HCT116 (cell line): ENCODE data around the gene TTLL11. TPM values are rescaled to one million over a fixed set of nuclear protein-coding genes. Genes with fewer than 3 reads are reported as not detected.

Experiments used
- ATAC-seq: fragments of 200-7000 bp; cut with Tn5 transposase; 2 replicates; pipeline ENCODE4 v1.9.1; 2020; ENCODE audit warnings: mild to moderate bottlenecking, moderate library complexity
- BruUV-seq: library from RNA; stranded (reverse); fragments of 400-500 nt; replicated peaks from 2 replicates; lab custom pipeline; 2021; lab: Mats Ljungman, UMichigan
- CTCF ChIA-PET: fragments of 300-600 bp; sonication (Branson Sonifier 250); formaldehyde crosslinking; loops from one replicate; lab custom pipeline; 2021; ENCODE audit warnings: antibody characterized with exemption; lab: Charles Lee
- POLR2A ChIA-PET: fragments of 300-600, 350-600 bp; sonication (Branson Sonifier 250); formaldehyde crosslinking; loops from one replicate; lab custom pipeline; 2021; ENCODE audit warnings: antibody characterized with exemption; lab: Charles Lee
- RAD21 ChIA-PET, 2 experiments: fragments of 300-600 bp; sonication (Branson Sonifier 250); formaldehyde crosslinking; loops; one replicate each; lab custom pipeline; 2023; ENCODE audit warnings: low total read pairs in 2 of 2; ENCODE audit not compliant: uncharacterized antibody in 2 of 2, unreplicated experiment in 2 of 2, low non-redundant PET in 1 of 2; lab: Charles Lee
- DNase-seq: peaks from one replicate; pipeline ENCODE4 v3.0.0-alpha.2; 2010; ENCODE audit warnings: low read depth, low spot score
- H2AFZ ChIP-seq: fragments of 200-600 bp; shearing (Covaris generic), sonication (generic); 2 replicates; pipeline ENCODE4 v1.6.1; 2017; ENCODE audit warnings: low read depth, mixed run types, mixed read lengths, antibody characterized with exemption, low read length; ENCODE audit not compliant: poor library complexity, severe bottlenecking
- H3K27ac ChIP-seq: 2 replicates; pipeline ENCODE4 v1.5.1; 2012; ENCODE audit warnings: low read depth, low read length
- H3K27me3 ChIP-seq: fragments of 200-600 bp; sonication (generic); 2 replicates; pipeline ENCODE4 v1.6.1; 2016; ENCODE audit warnings: mixed run types, low read length, mixed read lengths; ENCODE audit not compliant: insufficient read depth
- H3K36me3 ChIP-seq, 2 experiments: fragments of 200-500 bp in 1 of 2; fragments of 200-600 bp in 1 of 2; sonication (Bioruptor generic) in 1 of 2; sonication (generic) in 1 of 2; 2 replicates each; pipeline versions ENCODE4 v1.5.1 to v1.6.1; 2014 to 2016; ENCODE audit warnings: low read length in 2 of 2, inconsistent platforms in 1 of 2, mixed read lengths in 1 of 2, mixed run types in 1 of 2; ENCODE audit not compliant: insufficient read depth in 2 of 2, control insufficient read depth in 1 of 2
- H3K4me1 ChIP-seq, 2 experiments: fragments of 200-600 bp in 1 of 2; sonication (generic) in 1 of 2; 2 replicates each; pipeline versions ENCODE4 v1.5.1 to v1.6.1; 2012 to 2017; ENCODE audit warnings: low read length in 2 of 2, inconsistent platforms in 1 of 2, mild to moderate bottlenecking in 1 of 2, mixed read lengths in 1 of 2, mixed run types in 1 of 2, moderate library complexity in 1 of 2; ENCODE audit not compliant: insufficient read depth in 2 of 2, control insufficient read depth in 1 of 2
- H3K4me2 ChIP-seq: fragments of 200-600 bp; sonication (generic); 2 replicates; pipeline ENCODE4 v1.6.1; 2017; ENCODE audit warnings: mixed run types, low read length, mixed read lengths
- H3K4me3 ChIP-seq, 2 experiments: fragments of 200-600 bp in 1 of 2; sonication (generic) in 1 of 2; replicated peaks in 1 of 2; 2 replicates each; pipeline ENCODE4 v1.5.1; 2011 to 2016; ENCODE audit warnings: low read length in 2 of 2, control low read depth in 1 of 2, low read depth in 1 of 2, mild to moderate bottlenecking in 1 of 2, mixed read lengths in 1 of 2, mixed run types in 1 of 2
- H3K79me2 ChIP-seq: fragments of 200-600 bp; sonication (generic); 2 replicates; pipeline ENCODE4 v1.6.1; 2017; ENCODE audit warnings: mild to moderate bottlenecking, mixed run types, low read length, moderate library complexity, mixed read lengths; ENCODE audit not compliant: insufficient read depth
- H3K9ac ChIP-seq: fragments of 200-600 bp; sonication (generic); 2 replicates; pipeline ENCODE4 v1.6.1; 2016; ENCODE audit warnings: low read length, mixed read lengths
- H3K9me2 ChIP-seq: fragments of 200-600 bp; sonication (generic), shearing (Covaris generic); 2 replicates; pipeline ENCODE4 v1.6.1; 2017; ENCODE audit warnings: mixed run types, mild to moderate bottlenecking, moderate library complexity; ENCODE audit not compliant: insufficient read depth
- H3K9me3 ChIP-seq, 2 experiments: fragments of 200-500 bp in 1 of 2; fragments of 200-600 bp in 1 of 2; sonication (Bioruptor generic) in 1 of 2; sonication (generic) in 1 of 2; 2 replicates each; pipeline ENCODE4 v1.6.1; 2014 to 2017; ENCODE audit warnings: low read length in 2 of 2, mixed read lengths in 2 of 2, inconsistent platforms in 1 of 2, low read depth in 1 of 2, mild to moderate bottlenecking in 1 of 2, mixed run types in 1 of 2, moderate library complexity in 1 of 2; ENCODE audit not compliant: control insufficient read depth in 1 of 2, insufficient read depth in 1 of 2
- H4K20me1 ChIP-seq: fragments of 200-600 bp; sonication (generic), shearing (Covaris generic); 2 replicates; pipeline ENCODE4 v1.6.1; 2017; ENCODE audit warnings: mixed run types, mild to moderate bottlenecking, moderate library complexity; ENCODE audit not compliant: insufficient read depth
- ELF1 ChIP-seq: IDR thresholded peaks from 2 replicates; pipeline ENCODE4 v1.6.1; 2012; ENCODE audit warnings: low read depth, borderline replicate concordance
- EZH2phosphoT487 ChIP-seq: fragments of 200-600 bp; IDR thresholded peaks from 2 replicates; pipeline ENCODE4 v1.6.1; 2018; ENCODE audit warnings: antibody characterized with exemption, borderline replicate concordance
- JUND ChIP-seq: IDR thresholded peaks from 2 replicates; pipeline ENCODE4 v1.6.1; 2012
- POLR2A ChIP-seq: IDR thresholded peaks from 2 replicates; pipeline ENCODE4 v1.7.0; 2011; ENCODE audit warnings: borderline replicate concordance; ENCODE audit not compliant: insufficient read depth, insufficient read length; ENCODE audit errors: extremely low read depth
- POLR2AphosphoS5 ChIP-seq: IDR thresholded peaks from 2 replicates; pipeline ENCODE4 v1.6.1; 2011; ENCODE audit warnings: mild to moderate bottlenecking, low read depth, low read length, moderate library complexity
- RAD21 ChIP-seq: IDR thresholded peaks from 2 replicates; pipeline ENCODE4 v1.6.1; 2012; ENCODE audit warnings: low read depth, mild to moderate bottlenecking
- SIN3A ChIP-seq: IDR thresholded peaks from 2 replicates; pipeline ENCODE4 v1.6.1; 2012; ENCODE audit warnings: low read depth
- TCF7L2 ChIP-seq: IDR thresholded peaks from 2 replicates; pipeline ENCODE4 v1.7.0; 2011; ENCODE audit warnings: borderline replicate concordance, inconsistent platforms; ENCODE audit not compliant: insufficient read depth, insufficient read length; ENCODE audit errors: extremely low read depth
- YY1 ChIP-seq: IDR thresholded peaks from 2 replicates; pipeline ENCODE4 v1.6.1; 2011; ENCODE audit warnings: low read length, low read depth, moderate library complexity, mild to moderate bottlenecking; ENCODE audit not compliant: insufficient replicate concordance; ENCODE audit errors: extremely low read depth
- ZFX ChIP-seq: fragments of 450-650 bp; IDR thresholded peaks from 2 replicates; pipeline ENCODE4 v1.6.1; 2017
- intact Hi-C: fragments of 100-400 bp; cut with micrococcal nuclease; formaldehyde crosslinking; loops from 2 replicates; pipeline ENCODE4 v1.10.0; 2022
- total RNA-seq: library from RNA; stranded (reverse); gene quantifications from one replicate; pipeline ENCODE4 v1.2.1, GENCODE V29; 2021; ENCODE audit not compliant: unreplicated experiment
- TF ChIP-seq, protein P1 (sequence below), 3 experiments: fragments of 200-600 bp in 1 of 3; sonication (generic) in 1 of 3; IDR thresholded peaks in 2 of 3; conservative IDR thresholded peaks in 1 of 3; 2 replicates each; pipeline ENCODE4 v1.5.1; 2012 to 2017; ENCODE audit warnings: low read depth in 2 of 3, low read length in 2 of 3, antibody characterized with exemption in 1 of 3, borderline replicate concordance in 1 of 3, control low read depth in 1 of 3, mild to moderate bottlenecking in 1 of 3, mixed read lengths in 1 of 3, mixed run types in 1 of 3, moderate library complexity in 1 of 3; ENCODE audit not compliant: insufficient read depth in 1 of 3
- TF ChIP-seq, protein P2 (sequence below): IDR thresholded peaks from 2 replicates; pipeline ENCODE4 v1.6.1; 2012; ENCODE audit warnings: low read depth

TTLL11 gene
- total RNA-seq, 1 experiment from 2014 or later = 2.2 TPM

DNA sequence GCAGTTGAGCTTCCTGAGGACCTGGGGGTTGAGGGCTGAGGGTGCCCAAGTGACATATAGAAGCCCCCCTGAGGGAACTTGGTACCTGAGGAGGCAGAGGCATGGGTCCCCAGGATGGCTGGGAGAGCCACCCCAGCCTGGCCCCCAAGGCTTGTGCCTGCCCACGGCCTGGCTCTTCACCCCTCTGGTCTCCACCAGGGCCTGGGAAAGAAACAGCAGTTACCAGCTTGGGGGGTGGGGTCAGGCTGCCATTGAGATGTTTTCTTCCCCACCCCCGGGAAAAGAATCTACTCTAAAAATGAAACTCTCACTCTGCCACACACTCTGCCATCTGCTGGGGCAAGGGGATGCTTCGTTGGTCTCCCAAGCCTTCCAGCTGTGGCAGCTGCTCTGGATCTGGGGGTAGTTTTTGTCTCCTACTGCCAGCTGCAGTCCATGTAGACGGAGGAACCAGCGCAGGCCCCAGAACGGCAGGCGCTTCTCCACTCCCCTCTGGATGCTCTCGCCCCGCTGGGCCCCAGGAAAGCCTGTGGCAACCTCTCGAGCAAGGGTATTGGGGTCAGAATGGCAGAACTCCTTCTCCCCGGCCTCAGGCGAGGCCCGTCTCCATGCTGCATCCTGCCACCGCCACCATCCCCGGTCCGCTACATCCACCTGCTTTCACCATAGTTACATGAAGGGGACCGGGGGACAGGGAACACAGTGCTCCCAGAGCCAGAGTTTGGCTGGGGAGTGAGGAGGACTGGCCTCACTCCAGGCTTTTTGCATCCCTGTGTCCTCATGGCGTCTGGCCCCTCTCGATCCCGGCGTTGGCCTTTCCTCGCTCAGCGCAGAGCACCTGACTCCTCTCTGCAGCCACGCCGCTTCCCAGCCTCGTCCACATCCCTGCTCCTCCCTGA, 318.1 kb downstream of the TTLL11 start:
- Histone ChIP-seq H3K4me3 (no peak overlapping the region), H3K4me1 (no peaks in the 10 kb centered on the region), H3K9ac (no peak overlapping the region), H3K27me3 (no peaks in the 10 kb centered on the region), H3K79me2 (no peaks in the 10 kb centered on the region), H4K20me1 (no peaks in the 10 kb centered on the region), H3K9me2 (no peaks in the 10 kb centered on the region), H3K27ac (no peak overlapping the region), H3K9me3 (no peaks in the 10 kb centered on the region), H3K4me2 (no peak overlapping the region), H3K36me3 (peaks cover 0 to 4% of the 10 kb centered on the region in 2 experiments; a peak in 3 of 4 replicates), H2AFZ (no peak overlapping the region)
- TF ChIP-seq, protein P1, sequence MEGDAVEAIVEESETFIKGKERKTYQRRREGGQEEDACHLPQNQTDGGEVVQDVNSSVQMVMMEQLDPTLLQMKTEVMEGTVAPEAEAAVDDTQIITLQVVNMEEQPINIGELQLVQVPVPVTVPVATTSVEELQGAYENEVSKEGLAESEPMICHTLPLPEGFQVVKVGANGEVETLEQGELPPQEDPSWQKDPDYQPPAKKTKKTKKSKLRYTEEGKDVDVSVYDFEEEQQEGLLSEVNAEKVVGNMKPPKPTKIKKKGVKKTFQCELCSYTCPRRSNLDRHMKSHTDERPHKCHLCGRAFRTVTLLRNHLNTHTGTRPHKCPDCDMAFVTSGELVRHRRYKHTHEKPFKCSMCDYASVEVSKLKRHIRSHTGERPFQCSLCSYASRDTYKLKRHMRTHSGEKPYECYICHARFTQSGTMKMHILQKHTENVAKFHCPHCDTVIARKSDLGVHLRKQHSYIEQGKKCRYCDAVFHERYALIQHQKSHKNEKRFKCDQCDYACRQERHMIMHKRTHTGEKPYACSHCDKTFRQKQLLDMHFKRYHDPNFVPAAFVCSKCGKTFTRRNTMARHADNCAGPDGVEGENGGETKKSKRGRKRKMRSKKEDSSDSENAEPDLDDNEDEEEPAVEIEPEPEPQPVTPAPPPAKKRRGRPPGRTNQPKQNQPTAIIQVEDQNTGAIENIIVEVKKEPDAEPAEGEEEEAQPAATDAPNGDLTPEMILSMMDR (IDR thresholded peaks at IDR 0.05 in 2 of 3, conservative IDR thresholded peaks at IDR 0.05 in 1 of 3; ENCODE audit: borderline replicate concordance in 1 of 3, insufficient read depth in 1 of 3, low read depth in 2 of 3, low read length in 2 of 3) = no peak
- intact Hi-C loops = no loop called here
- POLR2A ChIA-PET = no interaction called here
- RAD21 ChIA-PET = no interaction called here
- BruUV-seq = no TSS peak
- CTCF ChIA-PET = no interaction called here
- DNase-seq (no peak), ATAC-seq (no peak)

DNA sequence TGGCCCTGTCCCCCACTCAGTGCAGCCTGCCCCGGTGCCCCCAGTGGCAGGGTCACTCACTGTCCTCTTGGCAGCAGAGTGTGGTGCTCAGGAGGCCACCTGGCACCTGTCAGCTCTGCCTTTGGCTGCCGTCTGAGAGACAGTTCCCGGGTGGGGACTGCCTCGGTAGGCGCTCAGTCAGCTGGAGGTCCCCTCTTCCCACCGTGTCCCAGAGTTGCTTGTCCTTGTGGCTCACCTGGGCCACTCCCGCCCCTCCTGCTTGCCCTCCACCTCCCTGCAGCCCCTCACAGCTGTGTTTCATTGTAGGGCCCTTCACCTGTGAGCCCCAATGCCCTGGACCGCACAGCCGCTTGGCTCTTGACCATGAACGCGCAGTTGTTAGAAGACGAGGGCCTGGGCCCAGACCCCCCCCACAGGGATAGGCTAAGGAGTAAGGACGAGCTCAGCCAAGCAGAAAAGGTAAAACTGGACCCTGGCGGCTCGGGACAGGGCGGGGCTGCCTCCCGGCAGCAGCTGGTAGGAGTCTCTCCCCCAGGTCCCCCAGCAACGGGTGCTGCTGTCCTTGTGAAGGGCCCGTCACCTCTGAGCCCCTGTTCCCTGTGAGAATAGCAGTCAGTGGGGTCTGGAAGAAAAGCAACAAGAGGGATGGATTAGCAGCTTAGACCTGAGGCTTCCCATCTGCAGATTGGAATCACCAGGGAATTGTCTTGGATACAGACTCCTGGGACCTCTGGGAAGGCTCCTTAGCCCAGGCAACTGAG, 319.0 kb downstream of the TTLL11 start:
- ATAC-seq (no peak), DNase-seq (no peak)
- Histone ChIP-seq H3K27ac (no peak overlapping the region), H3K9me3 (no peaks in the 10 kb centered on the region), H3K27me3 (no peaks in the 10 kb centered on the region), H3K36me3 (peaks cover 0 to 10% of the 10 kb centered on the region in 2 experiments; a peak in 3 of 4 replicates), H3K9ac (no peak overlapping the region), H3K9me2 (no peaks in the 10 kb centered on the region), H3K4me2 (no peak overlapping the region), H2AFZ (no peak overlapping the region), H3K4me3 (no peak overlapping the region), H3K79me2 (no peaks in the 10 kb centered on the region), H4K20me1 (no peaks in the 10 kb centered on the region), H3K4me1 (no peaks in the 10 kb centered on the region)
- ChIA-PET RAD21 (no interaction called here), CTCF (no interaction called here), POLR2A (no interaction called here)
- BruUV-seq = no TSS peak
- intact Hi-C loops = no loop called here
- TF ChIP-seq ELF1 (no peak), POLR2A (no peak), RAD21 (no peak), TCF7L2 (no peak), POLR2AphosphoS5 (no peak), YY1 (no peak), SIN3A (no peak), EZH2phosphoT487 (no peak), JUND (no peak), ZFX (no peak)
- TF ChIP-seq, protein P2, sequence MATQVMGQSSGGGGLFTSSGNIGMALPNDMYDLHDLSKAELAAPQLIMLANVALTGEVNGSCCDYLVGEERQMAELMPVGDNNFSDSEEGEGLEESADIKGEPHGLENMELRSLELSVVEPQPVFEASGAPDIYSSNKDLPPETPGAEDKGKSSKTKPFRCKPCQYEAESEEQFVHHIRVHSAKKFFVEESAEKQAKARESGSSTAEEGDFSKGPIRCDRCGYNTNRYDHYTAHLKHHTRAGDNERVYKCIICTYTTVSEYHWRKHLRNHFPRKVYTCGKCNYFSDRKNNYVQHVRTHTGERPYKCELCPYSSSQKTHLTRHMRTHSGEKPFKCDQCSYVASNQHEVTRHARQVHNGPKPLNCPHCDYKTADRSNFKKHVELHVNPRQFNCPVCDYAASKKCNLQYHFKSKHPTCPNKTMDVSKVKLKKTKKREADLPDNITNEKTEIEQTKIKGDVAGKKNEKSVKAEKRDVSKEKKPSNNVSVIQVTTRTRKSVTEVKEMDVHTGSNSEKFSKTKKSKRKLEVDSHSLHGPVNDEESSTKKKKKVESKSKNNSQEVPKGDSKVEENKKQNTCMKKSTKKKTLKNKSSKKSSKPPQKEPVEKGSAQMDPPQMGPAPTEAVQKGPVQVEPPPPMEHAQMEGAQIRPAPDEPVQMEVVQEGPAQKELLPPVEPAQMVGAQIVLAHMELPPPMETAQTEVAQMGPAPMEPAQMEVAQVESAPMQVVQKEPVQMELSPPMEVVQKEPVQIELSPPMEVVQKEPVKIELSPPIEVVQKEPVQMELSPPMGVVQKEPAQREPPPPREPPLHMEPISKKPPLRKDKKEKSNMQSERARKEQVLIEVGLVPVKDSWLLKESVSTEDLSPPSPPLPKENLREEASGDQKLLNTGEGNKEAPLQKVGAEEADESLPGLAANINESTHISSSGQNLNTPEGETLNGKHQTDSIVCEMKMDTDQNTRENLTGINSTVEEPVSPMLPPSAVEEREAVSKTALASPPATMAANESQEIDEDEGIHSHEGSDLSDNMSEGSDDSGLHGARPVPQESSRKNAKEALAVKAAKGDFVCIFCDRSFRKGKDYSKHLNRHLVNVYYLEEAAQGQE = no peak
